PC-3 (cell line): ENCODE results near the gene CRADD.

Source experiments
- EZH2 ChIP-seq: fragments of 300-600 bp; sonication (generic); IDR thresholded peaks from one replicate; pipeline ENCODE4 v1.6.1; 2017; ENCODE audit warnings: antibody characterized with exemption, mild to moderate bottlenecking, low read length; ENCODE audit not compliant: unreplicated experiment
- TF ChIP-seq, protein P1 (sequence below): fragments of 300-600 bp; sonication (generic); conservative IDR thresholded peaks from 2 replicates; pipeline ENCODE4 v1.5.1; 2017; ENCODE audit warnings: antibody characterized with exemption, low read depth, mild to moderate bottlenecking, low read length

DNA sequence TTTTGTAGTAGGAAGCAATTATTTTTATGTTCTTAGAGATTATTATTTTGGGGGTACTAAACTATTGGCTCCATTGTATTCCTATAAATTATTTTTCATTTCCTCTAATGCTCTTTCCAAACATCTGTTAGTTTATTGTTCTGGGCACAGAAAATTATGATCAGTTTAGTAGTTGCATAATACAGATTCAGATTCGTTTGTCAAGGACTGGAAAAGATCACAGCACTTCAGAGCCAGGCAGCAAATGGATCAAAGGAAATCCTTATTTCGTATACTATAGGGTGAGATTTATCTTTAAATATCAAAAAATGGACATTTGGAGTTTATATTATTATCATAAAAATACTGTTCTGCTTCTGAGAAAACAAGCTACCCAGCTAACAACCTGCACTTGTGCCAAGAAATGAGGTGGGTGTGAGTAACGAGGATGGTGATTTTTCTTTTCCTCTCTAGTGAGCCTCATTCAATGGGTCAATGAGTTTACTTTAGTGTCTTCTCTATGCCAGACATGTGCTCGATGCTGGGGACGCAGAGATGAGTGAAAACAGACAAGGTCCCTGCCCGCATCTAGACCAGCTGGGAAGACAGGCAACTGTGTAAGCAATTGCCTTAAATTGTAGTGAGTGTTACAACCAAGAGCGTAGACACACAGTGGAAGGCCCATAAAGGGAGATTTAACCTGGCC is 262.6 kb downstream of the CRADD start:
- TF ChIP-seq, protein P1, sequence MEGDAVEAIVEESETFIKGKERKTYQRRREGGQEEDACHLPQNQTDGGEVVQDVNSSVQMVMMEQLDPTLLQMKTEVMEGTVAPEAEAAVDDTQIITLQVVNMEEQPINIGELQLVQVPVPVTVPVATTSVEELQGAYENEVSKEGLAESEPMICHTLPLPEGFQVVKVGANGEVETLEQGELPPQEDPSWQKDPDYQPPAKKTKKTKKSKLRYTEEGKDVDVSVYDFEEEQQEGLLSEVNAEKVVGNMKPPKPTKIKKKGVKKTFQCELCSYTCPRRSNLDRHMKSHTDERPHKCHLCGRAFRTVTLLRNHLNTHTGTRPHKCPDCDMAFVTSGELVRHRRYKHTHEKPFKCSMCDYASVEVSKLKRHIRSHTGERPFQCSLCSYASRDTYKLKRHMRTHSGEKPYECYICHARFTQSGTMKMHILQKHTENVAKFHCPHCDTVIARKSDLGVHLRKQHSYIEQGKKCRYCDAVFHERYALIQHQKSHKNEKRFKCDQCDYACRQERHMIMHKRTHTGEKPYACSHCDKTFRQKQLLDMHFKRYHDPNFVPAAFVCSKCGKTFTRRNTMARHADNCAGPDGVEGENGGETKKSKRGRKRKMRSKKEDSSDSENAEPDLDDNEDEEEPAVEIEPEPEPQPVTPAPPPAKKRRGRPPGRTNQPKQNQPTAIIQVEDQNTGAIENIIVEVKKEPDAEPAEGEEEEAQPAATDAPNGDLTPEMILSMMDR = no peak
- no peak for TF ChIP-seq EZH2
